GM23248 (cell line): ENCODE measurements around the gene VPS51. TPM values are rescaled to one million over a fixed set of nuclear protein-coding genes. Genes with fewer than 3 reads are reported as not detected.

ENCODE experiments used
- DNase-seq: peaks from one replicate; pipeline ENCODE4 v3.0.0-alpha.2; 2015
- H2AFZ ChIP-seq: fragments of 200-600 bp; sonication (generic); 2 replicates; pipeline ENCODE4 v1.6.1; 2016; ENCODE audit warnings: antibody characterized with exemption
- H3F3A ChIP-seq: fragments of 200-600 bp; sonication (generic); 2 replicates; pipeline ENCODE4 v1.6.1; 2016; ENCODE audit warnings: mild to moderate bottlenecking, antibody characterized with exemption, mixed run types; ENCODE audit not compliant: insufficient read depth
- H3K27ac ChIP-seq: fragments of 200-600 bp; sonication (generic); 2 replicates; pipeline ENCODE4 v1.5.1; 2016; ENCODE audit warnings: mild to moderate bottlenecking
- H3K27me3 ChIP-seq: fragments of 200-600 bp; sonication (generic); replicated peaks from 2 replicates; pipeline ENCODE4 v1.6.1; 2016; ENCODE audit warnings: mild to moderate bottlenecking; ENCODE audit not compliant: insufficient read depth
- H3K36me3 ChIP-seq: fragments of 200-600 bp; sonication (generic); 2 replicates; pipeline ENCODE4 v1.6.1; 2016; ENCODE audit warnings: low read depth, mild to moderate bottlenecking
- H3K4me1 ChIP-seq: fragments of 200-600 bp; sonication (generic); 2 replicates; pipeline ENCODE4 v1.6.1; 2016; ENCODE audit warnings: mild to moderate bottlenecking; ENCODE audit not compliant: insufficient read depth
- H3K4me2 ChIP-seq: fragments of 200-600 bp; sonication (generic); one replicate; pipeline ENCODE4 v1.6.1; 2016; ENCODE audit warnings: mild to moderate bottlenecking; ENCODE audit not compliant: unreplicated experiment
- H3K4me3 ChIP-seq: fragments of 200-600 bp; sonication (generic); 2 replicates; pipeline ENCODE4 v1.5.1; 2016; ENCODE audit warnings: mild to moderate bottlenecking
- H3K79me2 ChIP-seq: fragments of 200-600 bp; sonication (generic); 2 replicates; pipeline ENCODE4 v1.6.1; 2016; ENCODE audit warnings: mild to moderate bottlenecking; ENCODE audit not compliant: insufficient read depth
- H3K9ac ChIP-seq: fragments of 200-600 bp; sonication (generic); 2 replicates; pipeline ENCODE4 v1.6.1; 2016; ENCODE audit warnings: mild to moderate bottlenecking
- H3K9me2 ChIP-seq: fragments of 200-600 bp; sonication (generic); 2 replicates; pipeline ENCODE4 v1.6.1; 2016; ENCODE audit warnings: mixed run types, mild to moderate bottlenecking, moderate library complexity; ENCODE audit not compliant: insufficient read depth
- H3K9me3 ChIP-seq: fragments of 200-600 bp; sonication (generic); one replicate; pipeline ENCODE4 v1.6.1; 2017; ENCODE audit warnings: low read depth
- H4K20me1 ChIP-seq: fragments of 200-600 bp; sonication (generic); 2 replicates; pipeline ENCODE4 v1.6.0; 2016; ENCODE audit not compliant: insufficient read depth
- EZH2 ChIP-seq: fragments of 200-600 bp; sonication (generic); IDR thresholded peaks from 2 replicates; pipeline ENCODE4 v1.6.1; 2018; ENCODE audit warnings: antibody characterized with exemption, mild to moderate bottlenecking; ENCODE audit not compliant: insufficient read depth, poor library complexity, severe bottlenecking
- EZH2phosphoT487 ChIP-seq: fragments of 200-600 bp; sonication (generic); IDR thresholded peaks from 2 replicates; pipeline ENCODE4 v1.6.1; 2018; ENCODE audit warnings: antibody characterized with exemption, moderate library complexity, mild to moderate bottlenecking, low read depth; ENCODE audit not compliant: insufficient read depth
- WGBS, 2 experiments: methylation state at CpG; one replicate each; pipeline ENCODE4 v1.1.6; 2015 to 2017; ENCODE audit warnings: low lambda C conversion rate in 2 of 2, low coverage in 1 of 2; ENCODE audit errors: missing lambda C conversion rate in 2 of 2; 5-methylcytosine and 5-hydroxymethylcytosine counted together
- in situ Hi-C: fragments of 300-500 bp; cut with MboI; formaldehyde crosslinking; loops from 2 replicates; pipeline ENCODE4 v1.15.0; 2020
- polyA plus RNA-seq: library from polyadenylated mRNA; unstranded; fragments of >200 nt; fragmentation: Nextera tagmentation; extraction: Ambion mirVana; gene quantifications from 2 replicates; pipeline ENCODE4 v1.2.1, GENCODE V29; 2016
- total RNA-seq: library from RNA; depleted of rRNA; stranded (reverse); fragments of >200 nt; shearing (Covaris generic); gene quantifications from 2 replicates; pipeline ENCODE4 v1.2.3, GENCODE V29; 2014

Gene VPS51
- total and polyA plus RNA-seq, 2 experiments from 2014 or later = 30.7 to 339 TPM

DNA sequence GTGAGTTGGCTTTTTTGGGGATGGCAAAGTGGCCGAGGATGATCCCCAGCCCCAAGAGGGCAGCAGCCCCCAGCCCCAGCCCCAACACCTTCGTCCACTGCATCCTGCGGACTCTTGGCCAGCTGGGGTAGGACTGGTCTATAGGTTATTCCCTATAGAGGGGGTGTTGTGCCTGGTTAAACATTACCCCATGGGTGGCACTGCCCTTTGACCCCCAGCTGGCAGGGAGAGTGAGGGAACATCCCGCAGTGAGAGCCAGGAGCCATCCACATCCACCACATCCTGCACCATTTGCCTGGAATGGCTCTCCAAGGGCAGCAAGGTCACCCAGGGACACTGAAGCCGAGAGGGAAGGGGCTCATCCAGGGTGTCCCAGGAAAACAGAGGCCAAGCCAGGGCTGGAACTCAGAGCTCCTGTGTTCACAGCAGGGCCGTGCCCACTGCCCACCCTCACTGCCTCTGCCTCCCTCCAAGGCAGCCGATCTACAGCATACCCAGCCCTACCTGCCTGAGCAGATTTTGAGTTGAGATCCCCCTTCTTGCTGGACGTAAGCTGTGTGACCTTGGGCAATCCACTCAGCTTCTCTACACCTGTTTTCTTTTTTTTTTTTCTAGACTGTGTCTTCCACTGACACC is 37.5 kb upstream of the VPS51 start, which contains the start of gene NAALADL1:
TSS of gene NAALADL1 (minus strand) at position 135 of the 636 bp plus-strand sequence. CDS start at position 103, 32 bp downstream.
- no peaks in the 10 kb centered on the region for H3K36me3 ChIP-seq
- H3K9ac ChIP-seq = no peak within 1 kb of the TSS
- H3K27me3 ChIP-seq = no peaks in the 10 kb centered on the region
- TF ChIP-seq EZH2 (no peak), EZH2phosphoT487 (no peak)
- no peaks in the 10 kb centered on the region for H3K9me3 ChIP-seq
- H3K4me2 ChIP-seq = no peak within 1 kb of the TSS
- no peaks in the 10 kb centered on the region for H3K79me2 ChIP-seq
- H2AFZ ChIP-seq = no peak within 1 kb of the TSS
- in situ Hi-C loops = no loop called here
- 53 to 64% methylated on average over 8 of the region's 8 CpGs for WGBS, 2 experiments
- no peaks in the 10 kb centered on the region for H4K20me1 ChIP-seq
- no peaks in the 10 kb centered on the region for H3K4me1 ChIP-seq
- no peaks in the 10 kb centered on the region for H3F3A ChIP-seq
- no peak within 1 kb of the TSS for H3K27ac ChIP-seq
- H3K9me2 ChIP-seq = no peaks in the 10 kb centered on the region
- no peak within 1 kb of the TSS for H3K4me3 ChIP-seq
- DNase-seq = no peak

DNA sequence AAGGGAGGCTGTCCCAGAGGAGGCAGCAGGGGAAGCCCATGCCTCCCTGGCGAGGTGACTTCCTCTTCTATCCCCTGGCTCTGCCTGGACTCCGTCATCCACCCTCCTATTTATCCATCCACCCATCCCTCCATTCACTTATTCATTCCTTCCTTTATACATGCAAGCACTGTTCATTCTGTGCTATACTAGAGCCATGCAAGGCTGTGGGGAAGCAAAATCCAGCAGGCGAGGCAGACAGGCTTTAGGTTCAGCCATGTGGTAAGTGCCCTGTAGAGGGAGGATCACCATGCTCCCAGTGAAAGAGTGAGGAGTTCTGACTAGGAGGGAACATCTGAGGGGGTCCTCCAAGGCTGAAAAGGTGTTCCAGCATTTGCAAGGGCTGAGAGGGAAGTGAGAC is 36.5 kb upstream of the VPS51 start:
- WGBS, 2 experiments = 13 to 28% methylated on average over 3 of the region's 3 CpGs
- Histone ChIP-seq H3F3A (no peaks in the 10 kb centered on the region), H2AFZ (no peak overlapping the region), H3K36me3 (no peaks in the 10 kb centered on the region), H3K4me2 (no peak overlapping the region), H3K4me3 (no peak overlapping the region), H4K20me1 (no peaks in the 10 kb centered on the region), H3K4me1 (no peaks in the 10 kb centered on the region), H3K27ac (no peak overlapping the region), H3K9ac (no peak overlapping the region), H3K27me3 (no peaks in the 10 kb centered on the region), H3K79me2 (no peaks in the 10 kb centered on the region), H3K9me2 (no peaks in the 10 kb centered on the region), H3K9me3 (no peaks in the 10 kb centered on the region)
- DNase-seq = no peak
- in situ Hi-C loops = no loop called here
- no peak for TF ChIP-seq EZH2
- no peak for TF ChIP-seq EZH2phosphoT487

GRCh38 chr11:65059959-65060824 is 35.8 kb upstream of the VPS51 start:
- H3K27me3 ChIP-seq = no peaks in the 10 kb centered on the region
- no peak overlapping the region for H3K4me3 ChIP-seq
- H3K9ac ChIP-seq = no peak overlapping the region
- H3K4me2 ChIP-seq = no peak overlapping the region
- H3K36me3 ChIP-seq = no peaks in the 10 kb centered on the region
- no peaks in the 10 kb centered on the region for H3K79me2 ChIP-seq
- DNase-seq = peak; percentile 20
- in situ Hi-C loops = no loop called here
- no peaks in the 10 kb centered on the region for H3K9me3 ChIP-seq
- H3K4me1 ChIP-seq = no peaks in the 10 kb centered on the region
- H3F3A ChIP-seq = no peaks in the 10 kb centered on the region
- H4K20me1 ChIP-seq = no peaks in the 10 kb centered on the region
- WGBS, 2 experiments = 51 to 52% methylated on average over 10 of the region's 10 CpGs
- no peak overlapping the region for H2AFZ ChIP-seq
- no peak overlapping the region for H3K27ac ChIP-seq
- no peak for TF ChIP-seq EZH2phosphoT487
- no peak for TF ChIP-seq EZH2
- no peaks in the 10 kb centered on the region for H3K9me2 ChIP-seq

- Histone ChIP-seq H3K9ac (no peak overlapping the region), H3K9me3 (no peaks in the 10 kb centered on the region), H2AFZ (no peak overlapping the region), H3K79me2 (no peaks in the 10 kb centered on the region), H3K4me2 (no peak overlapping the region), H4K20me1 (no peaks in the 10 kb centered on the region), H3K27ac (no peak overlapping the region), H3K9me2 (no peaks in the 10 kb centered on the region), H3K4me3 (no peak overlapping the region), H3K27me3 (no peaks in the 10 kb centered on the region), H3K4me1 (no peaks in the 10 kb centered on the region), H3F3A (no peaks in the 10 kb centered on the region), H3K36me3 (no peaks in the 10 kb centered on the region)
- peak; percentile 48 for DNase-seq
- WGBS, 2 experiments = 52 to 53% methylated on average over 9 of the region's 9 CpGs
- in situ Hi-C loops = no loop called here
- no peak for TF ChIP-seq EZH2phosphoT487
- no peak for TF ChIP-seq EZH2
These were observed 35.1 kb upstream of the VPS51 start for GRCh38 chr11:65060913-65061408.
